ENCODE results near the gene PCDH12.
A peak's percentile ranks its signal among the peaks of the same experiment; 100 is the strongest.

Gene PCDH12

DNA sequence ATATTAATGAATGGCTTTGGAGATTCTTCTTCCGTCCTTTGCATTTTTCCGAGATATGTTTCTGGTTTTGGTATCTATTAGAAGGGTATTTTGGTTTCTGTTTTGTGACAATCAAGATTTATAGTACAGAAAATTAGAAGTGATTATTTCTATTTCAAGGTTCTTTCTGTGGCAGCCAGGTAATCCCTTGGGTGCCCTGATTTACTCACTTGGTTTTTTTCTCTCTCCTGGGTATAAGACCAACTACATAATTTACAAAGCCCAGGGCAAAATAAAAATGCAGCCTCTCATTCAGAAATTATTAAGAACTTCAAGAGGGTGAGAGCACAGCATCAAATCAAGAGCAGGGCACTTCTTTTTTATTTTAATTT, 8.9 kb upstream of the PCDH12 start:
- DNase-seq (ENCODE audit: low read depth in 1 of 2, low spot score in 1 of 2): no peak

DNA sequence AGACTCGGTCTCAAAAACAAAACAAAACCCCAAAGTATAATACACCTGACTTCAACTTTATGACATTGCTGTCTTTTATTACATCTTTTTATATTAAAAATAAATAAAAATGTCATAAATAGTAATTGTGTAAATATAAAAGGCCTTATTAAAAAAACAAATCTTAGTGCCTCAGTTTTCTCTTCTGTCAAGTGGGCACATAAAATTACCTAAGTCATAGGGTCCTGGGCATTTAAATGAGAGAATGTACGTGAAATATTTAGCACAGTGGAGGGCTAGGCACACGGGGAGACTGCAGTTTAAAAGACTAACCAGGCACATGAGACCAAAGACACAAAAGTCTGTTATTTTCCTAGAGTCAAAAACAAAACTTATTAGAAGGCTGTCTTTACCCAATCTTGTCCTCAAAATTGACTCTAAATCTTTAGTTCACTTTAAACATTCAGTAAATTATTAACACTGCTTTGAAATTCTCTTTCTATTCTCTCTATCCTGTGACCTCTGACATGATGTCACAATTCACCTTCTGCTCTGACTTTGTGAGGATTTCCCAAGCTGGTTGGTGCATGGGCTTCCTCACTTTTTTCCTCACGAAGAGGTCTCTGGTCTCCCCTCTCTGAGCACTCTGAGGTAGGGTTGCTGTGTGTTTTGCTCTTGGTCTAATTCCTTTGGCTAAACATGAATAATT, 8.4 kb upstream of the PCDH12 start:
- DNase-seq (ENCODE audit: low read depth in 1 of 2, low spot score in 1 of 2): no peak

DNA sequence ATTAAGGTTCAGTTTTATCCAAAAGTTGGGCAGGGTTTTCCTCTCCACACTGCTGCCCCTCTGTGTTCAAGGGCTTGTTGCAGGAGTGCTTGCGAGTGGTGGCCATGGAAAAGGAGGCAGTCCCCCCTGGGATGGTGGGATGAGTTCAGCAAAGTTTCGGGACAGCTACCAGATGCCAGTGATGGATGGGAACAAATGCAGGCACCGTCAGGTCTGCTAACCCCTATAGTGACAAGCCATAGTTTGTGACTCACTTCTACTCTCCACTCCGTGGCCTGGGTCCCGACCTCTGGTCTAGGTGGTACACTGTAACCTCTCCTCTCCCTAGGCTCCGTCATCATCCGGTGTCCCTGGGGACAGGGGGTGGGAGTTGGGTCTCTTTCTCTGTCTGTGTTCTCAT, 7.1 kb upstream of the PCDH12 start:
- DNase-seq (ENCODE audit: low read depth in 1 of 2, low spot score in 1 of 2): no peak

DNA sequence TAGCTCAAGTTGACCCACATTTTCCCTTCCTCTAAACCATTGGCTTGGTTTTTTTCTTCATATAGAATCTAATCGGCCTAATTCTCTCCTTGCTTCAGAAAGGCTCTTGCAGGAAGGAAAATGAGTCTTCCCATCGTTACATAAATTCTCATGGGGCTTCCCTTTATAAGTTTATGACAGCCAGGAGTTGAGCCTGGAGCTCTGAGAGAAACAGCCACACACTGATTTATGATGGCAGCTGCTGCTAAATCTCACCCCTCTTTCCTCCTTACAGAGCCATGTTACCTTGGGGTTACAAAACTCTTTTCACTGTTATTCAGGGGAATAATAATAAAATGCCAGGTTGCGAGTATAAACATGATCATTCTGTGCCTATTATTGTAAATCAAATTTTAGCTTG, 5.7 kb upstream of the PCDH12 start:
- DNase-seq (ENCODE audit: low read depth in 1 of 2, low spot score in 1 of 2): no peak

DNA sequence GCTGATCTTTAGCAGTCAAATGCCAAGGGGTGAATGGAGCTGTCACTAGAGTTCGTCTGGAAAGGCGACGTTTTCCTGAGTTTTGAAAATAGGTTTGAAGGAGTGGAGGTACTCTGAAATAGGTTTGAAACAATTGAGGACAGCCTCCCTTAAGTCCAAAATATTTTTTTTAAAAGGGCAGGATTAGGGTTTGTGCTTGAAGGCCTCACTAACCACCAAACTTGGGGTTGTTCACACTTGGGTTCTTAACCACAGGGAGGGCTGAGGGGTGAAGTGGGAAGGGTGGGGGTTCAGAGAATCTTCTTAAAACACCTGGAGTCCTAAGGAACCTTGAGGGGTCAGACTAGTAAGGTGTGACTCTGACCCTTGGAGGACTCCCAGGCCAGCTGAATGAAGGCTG, 3.5 kb upstream of the PCDH12 start:
- no peak for DNase-seq (ENCODE audit: low read depth in 1 of 2, low spot score in 1 of 2)

DNA sequence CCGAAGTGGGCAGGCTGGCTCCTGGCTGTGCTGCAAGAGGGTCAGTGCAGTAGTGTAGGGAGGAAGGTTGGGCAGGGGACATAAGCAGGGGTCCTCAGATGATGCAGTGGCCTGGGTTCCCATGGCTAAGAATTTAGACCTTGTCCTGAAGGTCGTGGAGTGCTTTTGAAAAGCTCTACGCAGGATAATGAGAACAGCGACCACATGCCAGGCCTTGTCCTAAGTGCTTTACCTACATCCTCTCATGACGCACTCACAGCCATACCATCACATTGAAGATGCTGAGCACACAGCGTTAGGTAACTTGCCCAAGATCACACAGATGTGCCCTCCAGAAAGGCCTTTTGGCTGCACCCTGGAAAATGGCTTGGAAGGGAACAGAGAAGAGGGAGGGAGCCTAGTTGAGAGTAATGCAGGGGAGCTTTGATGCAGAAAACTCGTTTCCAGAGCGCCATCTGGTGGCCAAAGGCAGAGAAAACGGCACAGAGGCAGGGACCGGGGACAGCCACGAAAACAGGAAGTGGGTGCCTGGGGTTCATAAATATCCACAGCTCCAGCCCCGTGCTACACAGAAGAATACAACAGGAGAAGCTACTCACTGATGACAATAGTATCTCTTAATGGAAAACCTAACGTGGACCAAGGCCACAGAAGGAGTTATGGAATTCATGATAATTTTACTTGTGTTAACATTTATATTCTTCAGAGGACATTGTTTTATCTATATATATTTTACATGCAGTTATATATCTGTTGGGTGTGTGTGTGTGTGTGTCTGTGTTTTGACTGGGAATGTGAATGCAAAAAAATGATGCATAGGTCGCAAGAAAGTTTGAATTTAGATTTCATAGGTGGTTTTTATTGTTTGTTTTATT, 2.7 kb upstream of the PCDH12 start:
- peak; percentile 75 to 76 for DNase-seq (ENCODE audit: low read depth in 1 of 2, low spot score in 1 of 2)

DNA sequence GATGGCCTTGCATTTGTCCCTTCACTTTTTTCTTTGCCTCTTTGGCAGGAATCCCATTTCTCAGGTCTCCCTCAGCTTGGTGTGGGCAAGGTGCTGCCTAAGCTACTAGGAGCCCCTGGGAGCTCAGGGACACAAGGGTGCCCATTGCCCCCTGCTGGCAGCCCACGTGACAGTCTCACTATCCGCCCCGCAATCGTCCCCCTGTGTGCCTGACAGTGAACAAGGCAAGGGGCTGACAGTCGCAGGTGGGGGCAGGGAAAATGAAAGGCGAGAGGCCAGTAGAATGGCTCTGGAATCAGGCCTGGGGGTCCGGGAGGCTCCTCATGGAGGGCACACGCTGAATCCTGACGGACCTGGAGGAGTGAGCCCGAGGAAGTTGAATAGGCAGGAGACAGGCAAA, 2.0 kb upstream of the PCDH12 start:
- DNase-seq (ENCODE audit: low read depth in 1 of 2, low spot score in 1 of 2): no peak

DNA sequence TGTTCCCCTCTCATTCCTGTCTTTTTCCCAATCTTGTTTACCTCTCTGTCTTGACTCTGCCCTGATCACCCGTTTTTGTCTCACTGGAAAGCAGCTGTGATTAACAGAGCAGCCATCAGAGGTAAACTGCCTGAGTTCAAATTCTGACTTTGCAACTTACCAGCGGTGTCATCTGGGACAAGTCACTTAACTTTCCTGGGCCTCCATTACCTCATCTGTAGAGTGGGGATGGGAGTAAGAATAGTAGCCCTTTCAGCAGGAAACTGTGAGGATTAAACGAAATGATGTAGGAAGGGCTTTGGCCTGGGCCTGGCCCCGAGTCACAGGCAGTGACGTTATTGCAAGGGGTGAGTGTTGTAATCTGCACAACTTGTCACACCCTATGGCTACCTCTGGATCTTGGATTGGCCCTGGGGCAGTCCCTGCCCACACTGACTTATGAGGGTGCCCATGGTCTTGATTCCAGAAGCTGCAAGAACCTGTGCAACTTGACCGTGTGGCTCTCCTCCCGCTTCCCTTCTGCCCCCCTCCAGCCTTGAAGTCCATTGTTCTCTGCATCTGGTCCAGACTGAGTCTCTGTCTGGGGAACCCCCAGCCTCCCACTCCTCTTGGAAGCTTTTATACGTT, 657 bp upstream of the PCDH12 start:
- DNase-seq (ENCODE audit: low read depth in 1 of 2, low spot score in 1 of 2): no peak

DNA sequence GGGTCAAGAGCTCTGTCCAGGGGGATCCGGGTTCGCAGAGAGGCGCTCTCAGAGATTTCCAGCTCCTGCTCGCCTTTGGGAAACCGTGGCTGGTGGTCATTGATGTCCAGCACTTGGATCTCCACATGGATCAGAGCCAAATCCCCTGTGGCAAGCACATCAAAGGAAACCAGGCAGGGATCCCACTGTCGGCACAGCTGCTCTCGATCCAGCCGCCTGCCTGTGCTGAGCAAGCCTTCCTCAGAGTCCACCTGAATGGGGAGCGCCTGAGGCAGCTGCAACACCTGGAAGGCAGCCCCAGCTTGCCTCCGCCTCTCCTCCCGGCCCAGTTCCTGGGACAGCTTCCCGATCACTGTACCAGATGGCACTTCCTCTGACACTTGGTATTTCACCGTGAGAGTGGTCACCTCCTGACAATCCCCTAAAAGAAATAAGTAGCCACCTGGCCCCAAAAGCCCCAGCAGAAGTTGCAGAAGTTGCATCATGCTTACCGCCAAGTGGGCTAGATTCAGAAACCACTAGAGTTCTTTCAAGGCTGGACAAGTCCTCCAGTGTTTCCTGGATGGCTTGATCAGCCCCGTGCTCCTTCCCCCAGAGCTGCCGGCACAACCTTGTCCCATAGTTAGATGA, 520 bp downstream of the PCDH12 start:
- DNase-seq (ENCODE audit: low read depth in 1 of 2, low spot score in 1 of 2): no peak

DNA sequence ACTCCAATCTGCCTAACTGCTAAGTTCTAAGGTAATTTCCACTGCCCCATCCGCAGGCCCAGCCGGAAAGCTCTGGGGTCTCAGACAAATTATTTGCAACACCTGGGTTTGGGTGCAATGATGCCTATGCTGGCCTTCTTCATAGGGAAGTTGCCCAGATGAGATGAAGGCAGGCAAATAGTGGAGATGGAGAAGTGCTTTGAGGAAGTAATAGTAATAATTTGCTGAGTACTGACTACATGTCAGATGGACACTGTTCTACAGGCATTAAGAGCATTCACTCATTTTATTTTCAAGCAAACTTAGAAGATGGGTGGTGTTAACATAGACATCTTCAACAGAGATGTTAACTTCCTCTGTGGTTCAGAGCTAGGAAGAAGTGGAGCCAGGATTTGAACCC, 3.8 kb downstream of the PCDH12 start:
- no peak for DNase-seq (ENCODE audit: low read depth in 1 of 2, low spot score in 1 of 2)

DNA sequence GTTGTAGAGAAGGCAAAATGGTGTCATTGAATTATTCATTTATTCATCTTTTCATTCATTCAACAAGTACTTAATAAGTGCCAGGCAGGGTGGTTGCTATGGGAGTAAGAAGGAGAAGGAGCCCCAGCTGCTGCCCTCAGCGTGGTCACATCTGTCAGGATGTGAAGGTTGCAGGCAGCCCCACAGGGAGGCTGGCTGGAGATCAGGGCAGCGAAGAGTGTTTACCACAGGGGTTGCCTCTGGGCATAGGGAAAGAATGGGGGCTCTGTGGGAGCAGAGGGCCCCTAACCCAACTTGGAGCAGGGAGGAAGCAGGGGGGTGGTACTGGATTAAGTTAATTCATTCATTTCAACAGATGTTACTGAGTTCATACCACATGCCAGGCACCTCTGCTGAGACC, 6.0 kb downstream of the PCDH12 start:
- no peak for DNase-seq (ENCODE audit: low read depth in 1 of 2, low spot score in 1 of 2)

DNA sequence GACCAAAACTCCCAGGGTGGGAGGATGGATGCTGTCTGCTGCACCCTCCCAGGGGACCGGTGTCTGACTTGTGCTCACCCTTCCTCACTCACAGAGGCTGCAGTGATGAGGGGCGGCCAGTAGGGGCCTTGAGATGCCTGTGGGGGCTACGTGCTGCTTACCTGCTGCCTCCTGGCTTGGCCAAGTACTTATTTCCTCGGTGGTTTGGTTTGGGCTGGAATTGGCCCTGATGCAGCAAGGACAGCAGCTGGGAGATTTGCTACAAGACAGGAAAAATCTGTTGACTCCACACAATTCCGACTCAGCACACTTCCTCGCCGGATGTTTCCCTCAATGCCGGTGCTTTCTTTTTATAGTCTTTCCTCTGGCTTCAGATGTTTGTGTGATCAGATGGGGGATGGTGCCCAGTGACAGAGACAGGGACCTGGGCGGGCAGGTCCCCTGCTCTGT, 6.6 kb downstream of the PCDH12 start:
- no peak for DNase-seq (ENCODE audit: low read depth in 1 of 2, low spot score in 1 of 2)

DNA sequence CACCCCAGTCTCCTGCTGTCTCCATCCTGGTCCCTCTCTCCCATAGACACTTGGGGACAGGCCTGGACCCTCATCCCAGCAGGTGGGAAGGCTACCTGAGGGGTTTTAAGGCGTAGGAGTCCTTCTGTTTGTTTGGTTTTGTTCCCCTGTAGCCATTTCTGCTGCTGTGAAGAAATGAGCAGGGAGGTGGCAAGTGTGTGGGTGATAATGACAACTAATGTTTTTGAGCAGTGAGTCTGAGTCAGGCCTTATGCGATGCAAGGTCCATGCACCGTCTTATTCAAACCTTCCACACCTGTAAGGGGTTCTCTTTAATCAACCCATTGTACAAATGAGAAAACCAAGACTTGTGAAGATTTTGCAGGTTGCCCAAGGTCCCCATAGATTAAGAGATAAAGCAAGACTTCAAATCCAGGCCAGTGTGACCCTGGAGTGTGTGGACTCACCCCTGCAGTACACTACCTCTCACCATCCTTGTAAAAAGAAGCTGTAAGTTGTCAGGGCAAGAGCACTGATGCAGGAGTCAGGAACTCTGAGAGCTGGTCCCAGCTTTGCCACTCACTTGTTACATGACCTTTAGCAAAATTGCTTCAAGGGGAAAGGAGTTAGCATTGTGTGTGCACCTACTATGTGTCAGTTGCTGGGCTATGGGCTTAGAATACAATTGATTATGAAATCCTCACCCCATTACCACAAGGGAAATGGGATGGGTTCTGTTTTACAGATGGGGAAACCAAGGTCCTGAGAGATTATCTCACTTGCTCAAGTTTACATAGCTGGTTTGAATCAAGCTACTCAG, 7.6 kb downstream of the PCDH12 start:
- DNase-seq (ENCODE audit: low read depth in 1 of 2, low spot score in 1 of 2): no peak

DNA sequence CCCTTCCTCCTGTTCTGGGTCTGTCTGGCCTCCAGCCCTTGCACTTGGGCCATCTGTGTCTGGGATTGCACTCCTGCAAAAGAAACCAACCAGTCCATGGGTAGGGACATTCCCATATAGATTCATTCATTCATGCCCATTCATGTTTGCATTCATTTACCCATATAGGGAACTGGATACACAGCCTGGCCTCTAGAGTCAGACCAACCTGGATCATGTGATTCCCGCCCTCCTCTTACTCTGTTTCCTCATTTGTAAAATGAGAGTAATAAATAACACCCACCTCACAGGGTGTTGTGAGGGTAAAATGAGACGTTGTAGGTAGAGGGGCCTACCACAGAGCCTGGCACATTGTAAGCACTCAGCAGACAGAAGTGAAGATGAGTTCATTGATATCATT, 8.5 kb downstream of the PCDH12 start:
- DNase-seq (ENCODE audit: low read depth in 1 of 2, low spot score in 1 of 2): no peak

DNA sequence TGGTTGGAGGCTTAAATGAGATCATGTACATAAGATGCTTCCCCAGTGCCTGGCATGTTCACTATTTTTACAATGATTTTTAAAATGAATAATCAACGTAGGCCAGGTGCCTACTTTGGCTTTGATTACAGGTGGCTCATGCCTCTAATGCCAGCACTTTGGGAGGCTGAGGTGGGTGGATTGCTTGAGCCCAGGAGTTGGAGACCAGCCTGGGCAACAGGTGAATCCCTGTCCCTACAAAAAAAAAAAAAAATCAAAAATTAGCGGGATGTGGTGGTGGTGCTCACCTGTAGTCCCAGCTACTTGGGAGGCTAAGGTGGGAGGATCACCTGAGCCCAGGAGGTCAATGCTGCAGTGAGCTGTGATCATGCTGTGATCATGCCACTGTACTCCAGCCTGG, 9.2 kb downstream of the PCDH12 start:
- DNase-seq (ENCODE audit: low read depth in 1 of 2, low spot score in 1 of 2): no peak

DNA sequence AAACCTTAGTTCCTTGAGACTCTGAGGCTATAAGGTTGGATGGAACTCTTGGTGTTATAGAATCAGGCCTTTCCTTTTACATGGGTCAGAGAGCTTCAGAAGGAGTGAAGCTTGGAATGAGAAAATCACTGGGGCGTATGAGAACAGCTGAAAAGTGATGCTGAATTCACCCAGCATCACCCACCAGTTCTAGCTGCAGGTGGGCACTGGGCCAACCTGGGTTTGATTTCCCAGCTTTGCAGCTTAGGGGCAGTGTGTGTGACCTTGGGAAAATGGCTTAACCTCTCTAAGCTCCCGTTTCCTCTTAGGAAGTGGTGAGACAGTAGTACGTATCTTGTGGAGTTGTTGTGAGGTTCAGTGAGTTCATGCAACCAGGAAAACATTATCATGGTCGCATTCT, 10.7 kb downstream of the PCDH12 start:
- no peak for DNase-seq (ENCODE audit: low read depth in 1 of 2, low spot score in 1 of 2)

DNA sequence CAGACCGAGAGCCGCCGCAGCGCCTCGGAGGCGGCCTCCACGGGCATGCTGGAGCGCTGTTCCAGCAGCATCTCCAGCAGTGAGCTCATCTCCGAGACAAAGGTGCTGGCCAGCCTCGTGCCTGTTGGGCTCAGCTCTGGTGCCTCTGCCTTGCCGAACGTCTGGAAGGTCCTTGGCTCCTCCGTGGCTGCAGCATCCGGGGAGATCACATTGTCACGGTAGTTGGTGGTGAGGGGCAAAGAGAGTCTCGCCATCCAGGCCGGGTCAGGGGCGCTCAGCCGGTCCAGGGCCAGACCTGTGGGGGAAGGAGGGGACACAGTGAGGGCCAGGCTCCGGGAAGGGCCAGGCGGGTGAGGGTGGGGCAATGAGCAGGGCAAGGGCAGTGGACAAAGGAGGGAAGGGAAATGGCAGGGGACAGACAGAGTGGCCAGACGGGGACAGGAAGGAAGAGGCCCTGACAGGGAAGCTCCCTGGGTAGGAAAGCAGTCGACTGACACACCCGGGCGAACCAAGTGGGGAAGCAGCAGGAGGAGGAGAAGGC, 12.4 kb downstream of the PCDH12 start:
- DNase-seq (ENCODE audit: low read depth in 1 of 2, low spot score in 1 of 2): no peak

DNA sequence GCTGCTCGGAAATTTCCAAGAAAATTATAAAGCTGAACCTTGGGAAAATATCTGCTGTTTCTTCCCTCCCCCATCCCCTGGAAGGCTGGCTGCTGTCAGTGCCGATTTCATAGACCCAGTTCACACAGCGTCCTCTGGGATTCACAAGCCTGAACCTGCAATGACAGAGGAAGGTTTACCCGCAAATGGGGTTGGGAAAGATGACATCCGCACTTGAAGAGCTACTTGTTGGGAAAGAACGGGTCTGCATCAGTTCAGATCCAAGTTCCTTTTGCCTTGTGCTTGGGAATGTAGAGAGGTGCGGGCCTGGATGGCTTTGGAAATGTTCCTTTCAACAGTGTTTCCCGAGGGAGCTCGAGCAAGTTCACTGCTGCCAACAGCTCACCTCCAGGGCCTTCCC, 13.9 kb downstream of the PCDH12 start:
- no peak for DNase-seq (ENCODE audit: low read depth in 1 of 2, low spot score in 1 of 2)

DNA sequence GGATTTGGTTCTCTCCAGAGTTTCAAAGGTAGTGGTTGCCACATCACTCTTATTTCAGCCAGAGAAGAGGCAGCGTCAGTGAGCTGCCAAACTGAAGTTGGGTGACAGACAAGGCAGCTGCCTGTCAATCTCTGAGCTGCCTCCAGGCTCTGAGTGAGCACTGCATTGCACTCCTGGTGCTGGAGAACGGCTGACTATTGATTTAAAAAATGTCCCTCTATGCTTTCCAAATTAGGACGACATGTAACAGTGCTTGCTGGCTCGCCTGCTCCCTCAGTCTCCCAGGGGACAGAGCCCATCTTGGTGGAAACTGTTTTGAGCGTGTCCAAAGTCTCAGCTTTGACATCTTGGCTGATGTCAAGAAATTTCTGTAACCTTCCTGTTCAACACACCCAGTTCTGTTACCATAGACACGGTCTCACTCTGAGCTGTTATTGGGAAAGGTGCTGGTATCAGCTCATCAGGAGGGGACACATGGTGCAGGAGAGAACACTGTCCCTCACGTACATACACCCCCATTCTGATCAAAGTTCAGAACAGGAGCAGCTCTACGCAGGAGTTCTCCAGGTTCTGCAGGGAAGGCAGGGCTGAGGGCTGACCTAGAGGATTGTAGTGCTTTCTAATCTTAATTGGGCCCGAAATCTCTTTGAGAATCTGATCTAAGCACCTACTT, 15.7 kb downstream of the PCDH12 start:
- DNase-seq (ENCODE audit: low read depth in 1 of 2, low spot score in 1 of 2): no peak

DNA sequence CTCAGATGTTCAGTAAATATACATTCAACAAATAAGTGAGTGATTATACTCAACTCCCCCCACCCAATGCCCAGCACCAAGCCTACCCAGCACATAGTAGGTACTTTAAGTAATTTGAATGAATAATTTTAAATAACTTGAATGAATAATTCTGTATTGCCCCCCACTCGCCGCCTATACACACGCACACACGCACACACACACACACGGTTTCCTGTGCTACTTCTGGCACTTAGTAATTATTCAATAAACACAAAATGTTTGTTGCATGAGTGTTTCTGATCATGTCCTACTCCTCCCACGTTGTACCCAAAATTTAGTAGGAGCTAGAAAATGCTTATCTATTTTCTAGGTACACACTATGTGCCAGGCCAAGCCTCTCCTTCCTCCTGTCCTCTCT, 16.2 kb downstream of the PCDH12 start:
- no peak for DNase-seq (ENCODE audit: low read depth in 1 of 2, low spot score in 1 of 2)

All from stimulated activated CD4-positive, alpha-beta T cell treated with anti-CD3 and anti-CD28 coated beads, Interleukin-15, amount 100 ng/mL, for 1 hour (primary cell).